ENCODE data around the gene GSAP.

GSAP gene

GRCh38 chr7:77417801-77418200 lies 1.7 kb upstream of the GSAP start:
- no peaks in the 10 kb centered on the region for H3K36me3 ChIP-seq (ENCODE audit: insufficient read depth, low read length)
- TF ChIP-seq CTCF (IDR thresholded peaks at IDR 0.05; ENCODE audit: low read length), result no peak
- no peak for TF ChIP-seq EZH2 (IDR thresholded peaks at IDR 0.05; ENCODE audit: borderline replicate concordance, low read length)
- H3K27ac ChIP-seq (ENCODE audit: low read depth, low read length, poor library complexity, severe bottlenecking), result no peak overlapping the region
- no peak overlapping the region for H3K9ac ChIP-seq (ENCODE audit: low read length)
- no peaks in the 10 kb centered on the region for H3K79me2 ChIP-seq (ENCODE audit: insufficient read depth, low read length)
- H3F3A ChIP-seq (ENCODE audit: insufficient read depth, low read length), result peaks cover 14% of the 10 kb centered on the region; the same call in 1 of the 2 replicates
- peaks cover 43% of the 10 kb centered on the region for H3K4me1 ChIP-seq (ENCODE audit: insufficient read depth, low read length, severe bottlenecking)
- no peak overlapping the region for H2AFZ ChIP-seq (ENCODE audit: low read length)
- H3K9me3 ChIP-seq (ENCODE audit: low read length), result no peaks in the 10 kb centered on the region
- no peak overlapping the region for H3K4me2 ChIP-seq (ENCODE audit: low read length)
- H3K9me2 ChIP-seq (ENCODE audit: low read depth, low read length), result no peaks in the 10 kb centered on the region
- no peaks in the 10 kb centered on the region for H4K20me1 ChIP-seq (ENCODE audit: insufficient read depth, low read length)
- no peaks in the 10 kb centered on the region for H3K27me3 ChIP-seq (ENCODE audit: insufficient read depth, low read length)
- no peak overlapping the region for H3K4me3 ChIP-seq (ENCODE audit: low read depth, low read length, poor library complexity, severe bottlenecking)

GRCh38 chr7:77416621-77417371 lies 647 bp upstream of the GSAP start:
- no peaks in the 10 kb centered on the region for H3K36me3 ChIP-seq (ENCODE audit: insufficient read depth, low read length)
- H3F3A ChIP-seq (ENCODE audit: insufficient read depth, low read length), result peaks cover 14% of the 10 kb centered on the region; the same call in 1 of the 2 replicates
- no peaks in the 10 kb centered on the region for H3K9me2 ChIP-seq (ENCODE audit: low read depth, low read length)
- H4K20me1 ChIP-seq (ENCODE audit: insufficient read depth, low read length), result no peaks in the 10 kb centered on the region
- TF ChIP-seq CTCF (IDR thresholded peaks at IDR 0.05; ENCODE audit: low read length) (peak; percentile 39; the same call in 1 of the 2 replicates), EZH2 (IDR thresholded peaks at IDR 0.05; ENCODE audit: borderline replicate concordance, low read length) (no peak)
- H3K4me2 ChIP-seq (ENCODE audit: low read length), result peak overlapping the region; percentile 66
- peak overlapping the region; percentile 57 for H3K9ac ChIP-seq (ENCODE audit: low read length)
- peak overlapping the region; percentile 12; the same call in 1 of the 2 replicates for H2AFZ ChIP-seq (ENCODE audit: low read length)
- peak overlapping the region; percentile 57 for H3K4me3 ChIP-seq (ENCODE audit: low read depth, low read length, poor library complexity, severe bottlenecking)
- no peaks in the 10 kb centered on the region for H3K79me2 ChIP-seq (ENCODE audit: insufficient read depth, low read length)
- H3K27ac ChIP-seq (ENCODE audit: low read depth, low read length, poor library complexity, severe bottlenecking), result peak overlapping the region; percentile 69
- H3K27me3 ChIP-seq (ENCODE audit: insufficient read depth, low read length), result no peaks in the 10 kb centered on the region
- H3K4me1 ChIP-seq (ENCODE audit: insufficient read depth, low read length, severe bottlenecking), result peaks cover 44% of the 10 kb centered on the region
- no peaks in the 10 kb centered on the region for H3K9me3 ChIP-seq (ENCODE audit: low read length)

- Histone ChIP-seq H3K27me3 (ENCODE audit: insufficient read depth, low read length) (no peaks in the 10 kb centered on the region), H3K9me3 (ENCODE audit: low read length) (no peaks in the 10 kb centered on the region), H2AFZ (ENCODE audit: low read length) (0 out of 2 replicates have a peak overlapping the region, but pooled peaks have one; percentile 0), H3K4me2 (ENCODE audit: low read length) (peak overlapping the region; percentile 66), H3K4me3 (ENCODE audit: low read depth, low read length, poor library complexity, severe bottlenecking) (peak overlapping the region; percentile 57), H3K27ac (ENCODE audit: low read depth, low read length, poor library complexity, severe bottlenecking) (peak overlapping the region; percentile 69), H3K9me2 (ENCODE audit: low read depth, low read length) (no peaks in the 10 kb centered on the region), H3K4me1 (ENCODE audit: insufficient read depth, low read length, severe bottlenecking) (peaks cover 44% of the 10 kb centered on the region), H3K36me3 (ENCODE audit: insufficient read depth, low read length) (no peaks in the 10 kb centered on the region), H4K20me1 (ENCODE audit: insufficient read depth, low read length) (no peaks in the 10 kb centered on the region), H3K9ac (ENCODE audit: low read length) (peak overlapping the region; percentile 57), H3F3A (ENCODE audit: insufficient read depth, low read length) (peaks cover 14% of the 10 kb centered on the region; the same call in 1 of the 2 replicates), H3K79me2 (ENCODE audit: insufficient read depth, low read length) (no peaks in the 10 kb centered on the region)
- no peak for TF ChIP-seq CTCF (IDR thresholded peaks at IDR 0.05; ENCODE audit: low read length)
- TF ChIP-seq EZH2 (IDR thresholded peaks at IDR 0.05; ENCODE audit: borderline replicate concordance, low read length), result no peak
Measured at GRCh38 chr7:77415476-77415822, 700 bp downstream of the GSAP start.

All from OCI-LY1 (cell line).